NCI-H1105 treated with DMSO at 0.1 percent for 48 hours (cell line): Measurements from ENCODE around the gene HCFC1R1.

Experiments used
- DNase-seq: peaks from one replicate; lab custom pipeline; 2025; lab: John Stamatoyannopoulos, UW

Gene HCFC1R1

DNA sequence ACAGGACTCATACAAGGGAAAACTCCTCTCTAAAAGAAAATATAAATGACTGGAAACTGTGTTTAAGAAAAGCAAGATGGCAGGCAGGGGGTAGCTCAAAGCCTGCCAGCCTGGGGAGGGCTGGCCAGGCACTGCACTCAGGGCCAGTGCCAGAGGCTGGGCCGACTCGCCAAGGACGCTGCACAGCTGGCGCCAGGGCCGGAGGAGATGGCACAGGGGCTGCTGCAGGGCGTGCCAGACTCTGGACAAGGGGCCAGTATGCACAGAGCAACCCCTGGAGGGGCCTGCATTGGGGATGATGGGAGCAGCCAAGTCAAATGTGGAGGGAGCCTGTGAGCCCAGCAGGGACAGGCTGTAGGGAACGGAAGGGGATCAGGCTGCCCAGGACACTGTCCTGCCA is 47.5 kb downstream of the HCFC1R1 start:
- no peak for DNase-seq

DNA sequence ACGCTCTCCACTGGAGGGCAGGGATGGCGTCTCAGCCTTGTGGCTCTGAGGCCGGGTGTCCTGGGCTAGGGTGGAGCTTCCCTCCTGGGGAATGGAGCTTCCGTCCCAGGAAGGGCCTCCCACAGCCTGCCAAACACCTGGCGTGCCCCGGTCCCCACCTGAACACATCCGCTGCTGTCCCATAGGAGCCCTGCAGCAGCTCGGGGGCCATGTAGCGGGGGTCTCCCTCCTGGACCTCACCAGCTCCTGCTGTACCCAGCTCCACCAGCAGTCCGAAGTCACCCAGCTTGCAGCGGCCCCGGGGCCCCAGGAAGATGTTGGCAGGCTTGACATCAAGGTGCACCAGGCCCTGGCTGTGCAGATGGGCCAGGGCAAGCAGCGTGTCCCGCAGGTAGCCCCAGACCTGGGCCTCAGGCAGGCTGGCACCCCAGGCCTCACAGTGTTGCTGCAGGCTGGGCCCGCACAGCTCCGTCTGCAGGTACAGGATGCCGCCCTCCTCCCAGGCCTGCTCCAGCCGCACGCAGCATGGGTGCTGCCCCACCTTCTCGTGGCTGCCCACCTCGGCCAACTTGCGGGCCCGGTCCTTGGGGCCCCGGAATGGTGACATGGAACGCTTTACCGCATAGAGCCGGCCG is 48.5 kb downstream of the HCFC1R1 start:
- no peak for DNase-seq

DNA sequence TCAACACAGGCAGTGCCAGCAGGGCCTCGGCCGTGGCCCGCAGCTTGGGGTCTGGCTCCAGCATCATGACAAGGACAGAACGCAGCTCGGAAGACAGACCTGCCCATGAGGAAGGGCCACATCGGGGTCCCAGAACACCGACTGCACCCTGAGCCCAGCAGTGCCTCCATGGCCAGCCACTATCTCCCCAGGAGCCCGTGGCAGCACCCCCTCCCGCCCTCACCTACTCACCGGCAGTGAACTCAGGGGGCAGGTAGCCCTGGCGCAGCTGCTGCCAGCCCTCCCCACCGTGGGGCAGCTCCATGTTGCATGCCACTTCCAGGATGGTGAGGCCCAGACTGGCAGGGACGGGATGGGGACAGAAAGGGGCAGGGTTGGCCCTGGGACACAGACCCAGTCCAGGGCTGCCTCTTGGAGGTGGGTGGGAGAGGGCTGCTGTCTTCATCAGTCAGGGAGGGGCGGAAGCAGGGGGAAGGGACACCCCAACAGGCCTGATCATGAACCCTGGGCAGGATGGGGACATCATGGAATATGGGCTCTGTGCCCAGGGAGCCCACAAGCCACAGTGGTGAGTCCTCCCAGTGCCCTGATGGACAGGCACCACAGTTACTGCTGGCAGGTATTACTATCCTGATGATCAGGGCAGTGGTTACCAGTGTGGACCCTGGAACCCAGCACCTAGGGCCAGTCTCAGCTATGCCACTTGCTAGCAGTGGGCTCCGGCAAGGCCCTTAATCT is 49.3 kb downstream of the HCFC1R1 start:
- DNase-seq = no peak

GRCh38 chr16:2973605-2974318 is 50.0 kb downstream of the HCFC1R1 start:
- no peak for DNase-seq

DNA sequence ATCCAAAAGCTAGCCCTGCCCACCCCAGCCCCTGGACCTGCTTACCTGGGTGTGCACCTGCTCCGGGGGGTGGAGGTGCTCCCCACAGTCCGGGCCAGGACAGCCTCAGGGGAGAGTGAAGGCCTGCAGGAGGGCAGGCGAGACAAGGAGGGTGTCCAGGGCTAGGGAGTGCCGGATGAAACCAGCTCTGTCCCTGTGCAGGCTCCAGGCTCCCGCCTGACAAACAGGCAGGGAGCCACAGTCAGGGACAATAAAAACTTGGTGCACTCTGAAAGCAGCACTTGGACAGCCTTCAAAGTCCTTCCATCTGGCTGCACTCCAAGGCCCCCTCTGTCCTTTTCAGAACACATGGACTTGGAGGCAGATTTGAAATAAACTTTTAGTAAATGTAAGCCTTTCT is 50.6 kb downstream of the HCFC1R1 start:
- DNase-seq = no peak
